ENCODE measurements around the gene COTL1.

The COTL1 gene

GRCh38 chr16:84594725-84595038 is 23.2 kb downstream of the COTL1 start:
- DNase-seq = no peak

- DNase-seq = no peak
Measured at GRCh38 chr16:84593825-84594724, 23.8 kb downstream of the COTL1 start.

GRCh38 chr16:84592718-84593117 is 25.2 kb downstream of the COTL1 start:
- no peak for DNase-seq

- DNase-seq = no peak
Measured at GRCh38 chr16:84589975-84590719, 27.7 kb downstream of the COTL1 start.

- DNase-seq = no peak
Measured at GRCh38 chr16:84588991-84589390, 28.9 kb downstream of the COTL1 start.

- peak; percentile 39 for DNase-seq
Measured at GRCh38 chr16:84585886-84586285, 32.0 kb downstream of the COTL1 start.

- DNase-seq = no peak
Measured at GRCh38 chr16:84585467-84585866, 32.4 kb downstream of the COTL1 start.

- no peak for DNase-seq
Measured at GRCh38 chr16:84584678-84585077, 33.2 kb downstream of the COTL1 start.

GRCh38 chr16:84583995-84584394 is 33.9 kb downstream of the COTL1 start:
- DNase-seq = no peak

GRCh38 chr16:84582958-84583516 is 34.8 kb downstream of the COTL1 start:
- DNase-seq = no peak

- no peak for DNase-seq
Measured at GRCh38 chr16:84581158-84581557, 36.7 kb downstream of the COTL1 start.

- no peak for DNase-seq
Measured at GRCh38 chr16:84579936-84580335, 37.9 kb downstream of the COTL1 start.

GRCh38 chr16:84578538-84579126 is 39.2 kb downstream of the COTL1 start:
- no peak for DNase-seq

- DNase-seq = no peak
Measured at GRCh38 chr16:84577034-84577803, 40.7 kb downstream of the COTL1 start.

GRCh38 chr16:84575914-84576313 is 42.0 kb downstream of the COTL1 start:
- peak; percentile 52 for DNase-seq

- no peak for DNase-seq
Measured at GRCh38 chr16:84574191-84574590, 43.7 kb downstream of the COTL1 start.

- no peak for DNase-seq
Measured at GRCh38 chr16:84572096-84572495, 45.8 kb downstream of the COTL1 start.

GRCh38 chr16:84571506-84571905 is 46.4 kb downstream of the COTL1 start:
- no peak for DNase-seq

- no peak for DNase-seq
Measured at GRCh38 chr16:84570739-84571403, 47.0 kb downstream of the COTL1 start.

GRCh38 chr16:84569382-84569987 is 48.4 kb downstream of the COTL1 start:
- peak; percentile 91 for DNase-seq

- no peak for DNase-seq
Measured at GRCh38 chr16:84568066-84568465, 49.8 kb downstream of the COTL1 start.
